EH (cell line): ENCODE measurements around the gene KCNH4.
"Not testable (repeated sequence)": the region's sequence is repeated elsewhere in the genome, so short reads cannot be mapped to it uniquely, and the experiment has no call there.

ENCODE experiments used
- DNase-seq: peaks from one replicate; pipeline ENCODE4 v3.0.0-alpha.2; 2015; ENCODE audit warnings: low read depth

KCNH4 gene

DNA sequence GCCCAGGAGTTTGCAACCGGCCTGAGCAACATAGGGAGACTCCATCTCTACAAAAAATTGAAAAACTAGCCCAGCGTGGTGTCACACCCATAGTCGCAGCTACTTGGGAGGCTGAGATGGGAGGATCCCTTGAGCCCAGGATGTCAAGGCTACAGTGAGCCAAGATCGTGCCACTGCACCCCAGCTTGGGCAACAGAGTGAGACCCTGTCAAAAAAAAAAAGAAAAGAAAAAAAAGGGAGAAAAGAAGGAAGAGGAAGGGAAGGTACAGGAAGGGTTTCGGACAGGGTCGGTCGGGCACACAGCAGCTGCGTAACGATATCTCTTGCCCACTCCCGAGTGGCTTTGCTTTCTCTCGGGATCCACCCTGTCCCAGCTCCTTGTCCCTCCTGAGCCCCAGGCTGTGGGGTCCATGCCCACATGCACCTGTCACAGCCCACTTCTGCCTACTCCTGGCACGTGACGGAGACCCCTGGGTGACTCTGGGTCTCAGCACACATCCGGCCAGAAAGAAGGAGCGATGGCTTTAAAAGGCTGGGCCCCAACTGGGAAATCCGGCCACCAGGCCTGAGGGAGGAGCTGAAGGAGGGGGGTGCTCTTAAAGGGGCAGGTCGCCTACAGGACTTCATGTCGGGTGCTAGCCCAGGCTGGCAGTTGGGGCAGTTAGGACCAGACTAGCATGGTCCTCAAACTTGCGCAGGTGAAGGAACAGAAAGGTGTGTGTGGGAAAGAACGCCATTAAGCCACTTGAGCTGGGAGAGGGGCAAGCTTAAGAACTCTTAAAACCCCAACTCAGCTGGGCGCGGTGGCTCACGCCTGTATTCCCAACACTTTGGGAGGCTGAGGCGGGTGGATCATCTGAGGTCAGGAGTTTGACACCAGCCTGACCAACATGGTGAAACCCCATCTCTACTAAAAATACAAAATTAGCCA is 13.3 kb upstream of the KCNH4 start, which contains the start of gene GHDC:
Gene GHDC (minus strand): TSS at position 526 of the 931 bp plus-strand sequence. CDS start 913 bp downstream, outside the sequence.
- DNase-seq = peak; percentile 83

- no peak for DNase-seq
Observed at GRCh38 chr17:42193216-42193968, 12.4 kb upstream of the KCNH4 start.

GRCh38 chr17:42192189-42193126 is 11.5 kb upstream of the KCNH4 start:
- no peak for DNase-seq

DNA sequence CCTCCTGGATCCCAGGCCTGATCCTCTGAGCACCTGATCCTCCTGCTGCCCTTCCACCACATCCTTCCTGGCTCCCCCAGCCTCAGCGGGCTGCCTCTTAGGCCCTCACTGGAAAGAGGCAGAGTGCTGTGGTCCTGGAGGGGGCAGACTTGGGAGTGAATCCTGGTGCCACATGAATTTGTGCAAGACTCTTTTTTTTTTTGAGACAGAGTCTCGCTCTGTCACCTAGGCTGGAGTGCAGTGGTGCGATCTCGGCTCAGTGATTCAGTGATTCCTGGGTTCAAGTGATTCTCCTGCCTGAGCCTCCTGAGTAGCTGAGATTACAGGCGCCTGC is 10.3 kb upstream of the KCNH4 start:
- DNase-seq = no peak

DNA sequence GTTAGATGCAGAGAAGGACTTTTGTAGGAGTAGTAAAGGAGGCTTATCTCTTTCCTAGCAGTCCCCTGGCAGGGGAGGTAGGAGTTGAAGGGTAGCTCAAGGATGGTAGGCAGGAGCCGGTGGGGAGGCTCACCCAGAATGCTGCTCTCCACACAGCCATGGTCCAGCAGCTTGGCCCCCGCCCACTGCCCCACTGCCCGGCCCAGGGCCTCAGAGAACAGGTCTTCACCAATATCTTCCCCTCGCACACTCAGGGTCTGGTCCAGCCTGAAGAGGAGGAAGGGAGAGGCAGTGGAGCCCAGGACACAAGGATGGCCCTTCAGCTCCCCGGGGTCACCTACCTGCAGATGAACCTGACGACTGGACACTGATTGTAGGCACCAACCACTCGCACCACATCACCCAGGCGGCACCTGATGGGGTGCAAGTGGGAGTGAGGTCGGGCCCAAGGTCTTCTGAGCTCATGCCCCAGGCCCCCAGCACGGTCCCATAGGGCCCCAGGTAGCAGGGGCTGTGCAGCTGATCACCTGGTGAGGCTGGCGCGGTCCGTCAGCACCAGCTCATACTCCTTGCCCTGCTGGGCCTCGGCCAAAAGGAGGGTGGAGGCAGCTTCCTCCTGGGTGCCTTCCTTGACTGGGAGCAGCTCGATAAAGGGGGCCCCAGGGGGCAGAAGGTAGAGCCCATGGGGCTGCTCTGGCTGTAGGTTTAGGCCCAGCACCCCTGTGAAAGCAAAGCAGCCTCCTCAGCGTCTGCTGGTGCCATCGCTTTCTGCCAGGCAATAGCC is 9.7 kb upstream of the KCNH4 start:
- DNase-seq = no peak

DNA sequence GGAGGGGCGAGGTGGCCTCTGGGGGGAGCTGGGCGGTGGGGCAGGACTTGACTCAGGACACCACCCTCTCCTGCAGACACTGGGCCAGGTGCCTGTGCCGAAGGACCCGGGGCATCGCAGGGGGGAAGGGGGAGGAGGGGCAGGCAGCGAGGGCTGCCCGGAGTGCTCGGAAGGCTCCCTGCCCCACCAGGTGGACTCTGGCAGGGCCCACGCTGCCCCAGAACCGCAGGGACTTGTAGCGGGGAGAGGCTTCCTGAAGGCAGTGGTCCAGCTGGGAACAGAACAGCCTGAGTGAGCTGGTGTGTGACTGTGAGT is 8.7 kb upstream of the KCNH4 start:
- no peak for DNase-seq

GRCh38 chr17:42188749-42189650 is 8.1 kb upstream of the KCNH4 start:
- DNase-seq = no peak

DNA sequence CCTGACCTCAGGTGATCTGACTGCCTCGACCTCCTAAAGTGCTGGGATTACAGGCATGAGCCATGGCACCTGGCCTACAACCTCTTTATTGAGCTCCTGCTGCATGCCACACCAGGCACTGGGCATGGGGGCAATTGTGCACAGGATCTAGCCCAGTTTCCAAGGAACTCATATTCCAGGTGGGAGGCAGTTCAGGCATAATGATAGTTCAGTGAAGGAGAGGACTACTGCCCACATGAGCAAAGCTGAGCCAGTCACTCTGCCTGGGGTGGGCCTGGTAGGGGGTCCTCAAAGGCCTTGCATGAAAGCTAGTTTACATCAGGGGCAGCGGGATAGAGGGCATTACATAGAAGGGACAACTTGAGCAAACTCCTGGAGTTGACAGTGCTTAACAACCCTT is 6.9 kb upstream of the KCNH4 start:
- DNase-seq = no peak

GRCh38 chr17:42186191-42186590 is 5.2 kb upstream of the KCNH4 start:
- not testable (repeated sequence) for DNase-seq

DNA sequence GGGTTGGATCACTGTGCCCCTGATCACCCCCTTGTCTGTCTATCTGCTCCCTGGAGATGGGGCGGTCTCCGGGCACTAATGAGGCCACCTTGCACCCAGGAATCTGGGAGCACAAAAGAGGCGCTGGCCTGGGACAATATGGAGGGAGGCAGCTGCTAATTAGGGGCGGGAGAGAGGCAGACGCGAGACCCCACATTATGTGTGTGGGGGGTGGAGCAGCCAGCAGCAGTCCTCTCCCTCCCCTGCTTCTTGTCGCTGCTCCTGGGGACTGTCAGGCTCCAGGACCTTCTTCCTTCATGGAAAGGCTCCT is 4.6 kb upstream of the KCNH4 start:
- DNase-seq = no peak

- no peak for DNase-seq
Observed at GRCh38 chr17:42184713-42185620, 4.0 kb upstream of the KCNH4 start, which contains the start of gene HCRT. Gene HCRT (minus strand): TSS chr17:42185452. CDS start chr17:42185365, 87 bp downstream.

GRCh38 chr17:42183741-42184711 is 3.1 kb upstream of the KCNH4 start:
- DNase-seq = peak; percentile 72

DNA sequence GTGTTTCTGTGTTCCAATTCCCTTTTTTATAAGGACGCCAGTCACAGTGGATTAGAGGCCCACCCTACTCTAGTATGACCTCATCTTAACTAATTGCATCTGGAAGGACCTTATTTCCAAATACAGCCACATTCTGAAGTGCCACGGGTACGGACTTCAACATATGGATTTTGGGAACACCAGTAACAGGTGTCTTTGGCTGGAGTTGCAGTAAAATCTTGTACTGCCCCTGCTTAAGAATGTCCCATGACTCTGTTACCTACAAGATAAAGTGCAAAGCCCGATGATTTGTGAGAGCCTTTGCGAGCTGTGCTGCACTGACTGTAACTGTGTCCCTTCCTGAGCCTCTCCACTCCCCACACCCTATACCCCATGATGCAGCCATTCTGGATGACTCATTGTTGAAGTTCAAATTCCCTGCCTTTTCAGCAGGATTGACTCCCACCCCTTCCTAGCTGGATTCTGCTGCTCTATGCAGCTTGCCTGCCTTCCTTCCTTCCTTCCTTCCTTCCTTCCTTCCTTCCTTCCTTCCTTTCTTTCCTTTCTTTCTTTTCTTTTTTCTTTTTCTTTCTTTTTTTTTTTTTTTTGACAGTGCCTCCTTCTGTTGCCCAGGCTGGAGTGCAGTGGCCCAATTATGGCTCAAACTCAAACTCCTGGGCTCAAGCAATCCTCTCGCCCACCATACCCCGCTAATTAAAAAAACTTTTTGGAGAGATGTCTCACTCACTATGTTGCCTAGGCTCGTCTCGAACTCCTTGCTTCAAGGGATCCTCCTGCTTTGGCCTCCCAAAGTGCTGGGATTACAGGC is 2.2 kb upstream of the KCNH4 start:
- DNase-seq = peak; percentile 58

- no peak for DNase-seq
Observed at GRCh38 chr17:42181851-42182207, 887 bp upstream of the KCNH4 start.

- no peak for DNase-seq
Observed at GRCh38 chr17:42180411-42180921, 476 bp downstream of the KCNH4 start.

GRCh38 chr17:42179911-42180410 is 981 bp downstream of the KCNH4 start:
- DNase-seq = peak; percentile 60

GRCh38 chr17:42179335-42179734 is 1.6 kb downstream of the KCNH4 start:
- DNase-seq = no peak
